NCI-H82 (cell line): ENCODE data around the gene PPP2R2D.
"Not testable (repeated sequence)": the region's sequence is repeated elsewhere in the genome, so short reads cannot be mapped to it uniquely, and the experiment has no call there.

Source experiments
- DNase-seq: peaks from one replicate; lab custom pipeline; 2025; lab: John Stamatoyannopoulos, UW

The PPP2R2D gene

GRCh38 chr10:131977323-131978096 lies 76.7 kb downstream of the PPP2R2D start:
- DNase-seq: peak; percentile 25

- DNase-seq: no peak
Measured at GRCh38 chr10:131978366-131978765, 77.6 kb downstream of the PPP2R2D start.

GRCh38 chr10:131978851-131979250 lies 78.0 kb downstream of the PPP2R2D start:
- no peak for DNase-seq

- no peak for DNase-seq
Measured at GRCh38 chr10:131979336-131979735, 78.5 kb downstream of the PPP2R2D start.

GRCh38 chr10:131979821-131980270 lies 79.0 kb downstream of the PPP2R2D start:
- no peak for DNase-seq

- DNase-seq: no peak
Measured at GRCh38 chr10:131980321-131980720, 79.5 kb downstream of the PPP2R2D start.

GRCh38 chr10:131980761-131981428 lies 80.1 kb downstream of the PPP2R2D start:
- peak; percentile 22 for DNase-seq

- peak; percentile 93 for DNase-seq
Measured at GRCh38 chr10:131981429-131982184, 80.8 kb downstream of the PPP2R2D start, which contains the start of gene BNIP3. Gene BNIP3, minus strand, starts transcription at chr10:131981923. Its CDS starts 117 bp downstream, at chr10:131981806.

- no peak for DNase-seq
Measured at GRCh38 chr10:131982185-131982756, 81.5 kb downstream of the PPP2R2D start.

GRCh38 chr10:131982796-131983195 lies 82.0 kb downstream of the PPP2R2D start:
- DNase-seq: no peak

GRCh38 chr10:131983780-131984179 lies 83.0 kb downstream of the PPP2R2D start:
- DNase-seq: peak; percentile 7

GRCh38 chr10:131986851-131987250 lies 86.0 kb downstream of the PPP2R2D start:
- not testable (repeated sequence) for DNase-seq

- not testable (repeated sequence) for DNase-seq
Measured at GRCh38 chr10:131987301-131987700, 86.5 kb downstream of the PPP2R2D start.

- DNase-seq: not testable (repeated sequence)
Measured at GRCh38 chr10:131987786-131988185, 87.0 kb downstream of the PPP2R2D start.

- DNase-seq: no peak
Measured at GRCh38 chr10:131991726-131992125, 90.9 kb downstream of the PPP2R2D start.

- no peak for DNase-seq
Measured at GRCh38 chr10:131993275-131993674, 92.5 kb downstream of the PPP2R2D start.

- DNase-seq: no peak
Measured at GRCh38 chr10:131994435-131994834, 93.6 kb downstream of the PPP2R2D start.

- no peak for DNase-seq
Measured at GRCh38 chr10:131996466-131997365, 95.9 kb downstream of the PPP2R2D start.

GRCh38 chr10:131997366-131998049 lies 96.7 kb downstream of the PPP2R2D start:
- DNase-seq: no peak

GRCh38 chr10:131998050-131998844 lies 97.4 kb downstream of the PPP2R2D start:
- no peak for DNase-seq
